K562 (cell line): Measurements from ENCODE around the gene COL11A2. TPM values are rescaled to one million over a fixed set of nuclear protein-coding genes. Genes with fewer than 3 reads are reported as not detected.
A peak's percentile ranks its signal among the peaks of the same experiment; 100 is the strongest.

Source experiments
- CHD7 ChIP-seq: fragments of 200-600 bp; sonication (generic); IDR thresholded peaks from one replicate; pipeline ENCODE4 v1.6.1; 2012; ENCODE audit warnings: mild to moderate bottlenecking, low read depth, low read length, inconsistent platforms
- DNMT1 ChIP-seq: fragments of 450-650 bp; IDR thresholded peaks from 2 replicates; pipeline ENCODE4 v1.6.1; 2016; ENCODE audit warnings: antibody characterized with exemption, mild to moderate bottlenecking
- HSF4 ChIP-seq: fragments of 250-450 bp; sonication (Bioruptor Pico); IDR thresholded peaks from 2 replicates; pipeline ENCODE4 v2.1.2; 2022; ENCODE audit warnings: mild to moderate bottlenecking, moderate library complexity, borderline replicate concordance
- MEIS2 ChIP-seq: fragments of 450-650 bp; IDR thresholded peaks from 2 replicates; pipeline ENCODE4 v1.6.1; 2014; ENCODE audit warnings: mild to moderate bottlenecking; ENCODE audit not compliant: partially characterized antibody
- NCOR1 ChIP-seq: fragments of 450-650 bp; IDR thresholded peaks from 2 replicates; pipeline ENCODE4 v1.6.1; 2016; ENCODE audit warnings: mild to moderate bottlenecking, moderate library complexity
- NR2C1 ChIP-seq, 2 experiments: fragments of 450-650 bp; IDR thresholded peaks; 2 replicates each; pipeline ENCODE4 v1.6.1; 2017; ENCODE audit warnings: mild to moderate bottlenecking in 2 of 2, antibody characterized with exemption in 1 of 2, inconsistent platforms in 1 of 2, missing compliant biosample characterization in 1 of 2, missing genetic modification characterization in 1 of 2
- NR2F6 ChIP-seq: fragments of 450-650 bp; formaldehyde crosslinking; IDR thresholded peaks from 2 replicates; pipeline ENCODE4 v1.4.0; 2020; ENCODE audit warnings: mild to moderate bottlenecking
- POLR2A ChIP-seq: fragments of 450-650 bp; conservative IDR thresholded peaks from 2 replicates; pipeline ENCODE4 v1.6.1; 2016
- RBFOX2 ChIP-seq: fragments of 200-400 bp; formaldehyde crosslinking; IDR thresholded peaks from 2 replicates; pipeline ENCODE4 v1.6.1; 2017; ENCODE audit warnings: low read depth, mild to moderate bottlenecking, low read length, moderate library complexity
- RHOXF2B ChIP-seq: fragments of 250-450 bp; sonication (Bioruptor Pico); conservative IDR thresholded peaks from 2 replicates; pipeline ENCODE4 v1.5.1; 2021
- SAFB ChIP-seq: fragments of 200-400 bp; formaldehyde crosslinking; IDR thresholded peaks from 2 replicates; pipeline ENCODE4 v1.6.1; 2017; ENCODE audit warnings: low read depth, low read length, borderline replicate concordance
- SIN3B ChIP-seq: fragments of 450-650 bp; IDR thresholded peaks from 2 replicates; pipeline ENCODE4 v1.6.1; 2017; ENCODE audit warnings: low read depth, mild to moderate bottlenecking, moderate library complexity
- SMAD4 ChIP-seq: fragments of 250-450 bp; sonication (Bioruptor Pico); conservative IDR thresholded peaks from 2 replicates; pipeline ENCODE4 v1.8.0; 2021; ENCODE audit warnings: inconsistent platforms, mild to moderate bottlenecking, moderate library complexity
- SUPT5H ChIP-seq: fragments of 450-650 bp; IDR thresholded peaks from 2 replicates; pipeline ENCODE4 v1.6.1; 2016
- XRCC3 ChIP-seq: fragments of 450-650 bp; IDR thresholded peaks from 2 replicates; pipeline ENCODE4 v1.6.1; 2017; ENCODE audit warnings: mild to moderate bottlenecking, moderate library complexity
- YY1 ChIP-seq, 3 experiments: IDR thresholded peaks; 2 replicates each; pipeline ENCODE4 v1.6.1; 2011; ENCODE audit warnings: low read length in 2 of 3, mild to moderate bottlenecking in 2 of 3, moderate library complexity in 2 of 3, borderline replicate concordance in 1 of 3, control low read depth in 1 of 3, low read depth in 1 of 3; ENCODE audit not compliant: insufficient read depth in 3 of 3, insufficient replicate concordance in 2 of 3, control insufficient read depth in 1 of 3, insufficient read length in 1 of 3; ENCODE audit errors: extremely low read depth in 1 of 3
- ZFP30 ChIP-seq: fragments of 250-450 bp; sonication (Bioruptor Pico); IDR thresholded peaks from 2 replicates; pipeline ENCODE4 v1.8.0; 2022; ENCODE audit warnings: moderate library complexity, mild to moderate bottlenecking, inconsistent platforms, borderline replicate concordance
- ZNF77 ChIP-seq: fragments of 250-450 bp; sonication (Bioruptor Pico); IDR thresholded peaks from 2 replicates; pipeline ENCODE4 v1.5.0; 2020
- polyA plus RNA-seq, 8 experiments: library from polyadenylated mRNA; depleted of rRNA in 4 of 8; stranded (reverse) in 5 of 8; unstranded in 3 of 8; fragments of >200 nt; fragmentation: Nextera tagmentation in 2 of 8; fragmentation: Illumina TruSeq in 1 of 8; extraction: Ambion mirVana in 2 of 8; extraction: Trizol in 1 of 8; gene quantifications; 2 replicates each; pipeline versions ENCODE4 v1.2.1 to v1.2.3, GENCODE V29; 2011 to 2014; ENCODE audit warnings: inconsistent platforms in 1 of 8, missing spikeins in 1 of 8
- total RNA-seq, 7 experiments: library from RNA; depleted of rRNA in 6 of 7; stranded (reverse); fragments of >200 nt in 6 of 7; fragmentation: Illumina TruSeq in 2 of 7; extraction: Trizol in 2 of 7; gene quantifications; 2 replicates each; pipeline versions ENCODE4 v1.2.1 to v1.2.3, GENCODE V29; 2011 to 2021; ENCODE audit warnings: low replicate concordance in 1 of 7

The COL11A2 gene
- total and polyA plus RNA-seq, 9 of the 15 experiments (the other 6 are each of a cell fraction or from before 2014, with no cell fraction given), result 0.04 to 0.35 (median 0.09) TPM; not detected in 1

- no peak for TF ChIP-seq CHD7
- TF ChIP-seq SIN3B, result peak; percentile 58
- no peak; the same call in 1 of the 2 replicates for TF ChIP-seq NCOR1
- no peak for TF ChIP-seq ZFP30
- TF ChIP-seq DNMT1, result peak; percentile 97
- no peak for TF ChIP-seq SMAD4 (CRISPR knock-in tag)
- no peak for TF ChIP-seq XRCC3
- TF ChIP-seq HSF4 (CRISPR knock-in tag), result no peak
- peak; percentile 85 for TF ChIP-seq SUPT5H
- peak; percentile 92 for TF ChIP-seq NR2C1 (IDR thresholded peaks at IDR 0.05)
- TF ChIP-seq NR2C1 (tag; IDR thresholded peaks at IDR 0.05), result peak; percentile 95
- peak; percentile 52 to 91 (median 83) for TF ChIP-seq YY1 (IDR thresholded peaks at IDR 0.05; ENCODE audit: borderline replicate concordance in 1 of 3, control insufficient read depth in 1 of 3, extremely low read depth in 1 of 3, insufficient read depth in 3 of 3, insufficient read length in 1 of 3, insufficient replicate concordance in 2 of 3, low read depth in 1 of 3, low read length in 2 of 3)
- TF ChIP-seq RBFOX2, result peak; percentile 89
- no peak for TF ChIP-seq MEIS2
- TF ChIP-seq SAFB, result no peak
- TF ChIP-seq POLR2A, result peak; percentile 84
- no peak; the same call in 1 of the 2 replicates for TF ChIP-seq RHOXF2B
- peak; percentile 78; the same call in 1 of the 2 replicates for TF ChIP-seq NR2F6 (CRISPR knock-in tag)
- 0 out of 2 replicates have a peak, but pooled peaks have one; percentile 49 for TF ChIP-seq ZNF77 (CRISPR knock-in tag)
Observed at GRCh38 chr6:33204415-33205190, 12.3 kb upstream of the COL11A2 start, which contains the start of gene HSD17B8 (continued).
